H9 (cell line): ENCODE data around the gene PCDHGB5. TPM values are rescaled to one million over a fixed set of nuclear protein-coding genes. Genes with fewer than 3 reads are reported as not detected.
"Not testable (repeated sequence)": the region's sequence is repeated elsewhere in the genome, so short reads cannot be mapped to it uniquely, and the experiment has no call there.

Source experiments
- DNase-seq: peaks from one replicate; pipeline ENCODE4 v3.0.0-alpha.2; 2017
- H2AFZ ChIP-seq: one replicate; pipeline ENCODE4 v1.6.1; 2013; ENCODE audit warnings: mild to moderate bottlenecking, low read length, control low read depth, moderate library complexity
- H2AK5ac ChIP-seq: 2 replicates; pipeline ENCODE4 v1.6.1; 2013; ENCODE audit warnings: low read length, control low read depth, mixed read lengths; ENCODE audit not compliant: insufficient read length
- H2BK120ac ChIP-seq: one replicate; pipeline ENCODE4 v1.6.1; 2013; ENCODE audit warnings: low read depth, mild to moderate bottlenecking, low read length, control low read depth, inconsistent platforms; ENCODE audit not compliant: poor library complexity, severe bottlenecking
- H2BK12ac ChIP-seq: 2 replicates; pipeline ENCODE4 v1.6.1; 2013; ENCODE audit warnings: low read length, control low read depth, mixed read lengths, low read depth; ENCODE audit not compliant: insufficient read length
- H2BK15ac ChIP-seq: 2 replicates; pipeline ENCODE4 v1.6.1; 2013; ENCODE audit warnings: low read depth, low read length, control low read depth
- H2BK20ac ChIP-seq: one replicate; pipeline ENCODE4 v1.6.1; 2013; ENCODE audit warnings: low read depth, mild to moderate bottlenecking, low read length, control low read depth, inconsistent platforms; ENCODE audit not compliant: poor library complexity, severe bottlenecking
- H2BK5ac ChIP-seq: 2 replicates; pipeline ENCODE4 v1.6.1; 2013; ENCODE audit warnings: low read length, control low read depth, mixed read lengths; ENCODE audit not compliant: insufficient read length
- H3K14ac ChIP-seq: 2 replicates; pipeline ENCODE4 v1.6.1; 2013; ENCODE audit warnings: low read length, control low read depth; ENCODE audit not compliant: insufficient read depth
- H3K18ac ChIP-seq: 2 replicates; pipeline ENCODE4 v1.6.1; 2013; ENCODE audit warnings: low read depth, mild to moderate bottlenecking, mixed read lengths, low read length, control low read depth; ENCODE audit not compliant: insufficient read length
- H3K23ac ChIP-seq: 2 replicates; pipeline ENCODE4 v1.6.1; 2013; ENCODE audit warnings: low read length, control low read depth, mixed read lengths, low read depth; ENCODE audit not compliant: insufficient read length
- H3K23me2 ChIP-seq: 2 replicates; pipeline ENCODE4 v1.6.1; 2013; ENCODE audit warnings: low read depth, mild to moderate bottlenecking, mixed read lengths, low read length, control low read depth; ENCODE audit not compliant: insufficient read length, poor library complexity, severe bottlenecking
- H3K27ac ChIP-seq: 2 replicates; pipeline ENCODE4 v1.5.1; 2013; ENCODE audit warnings: low read length, control low read depth, mixed read lengths, low read depth; ENCODE audit not compliant: insufficient read length
- H3K27me3 ChIP-seq: 2 replicates; pipeline ENCODE4 v1.6.1; 2013; ENCODE audit warnings: low read length, control low read depth, inconsistent platforms; ENCODE audit not compliant: insufficient read depth
- H3K4ac ChIP-seq: 2 replicates; pipeline ENCODE4 v1.6.1; 2013; ENCODE audit warnings: low read depth, mild to moderate bottlenecking, control low read depth, inconsistent platforms, low read length, moderate library complexity
- H3K4me1 ChIP-seq: 2 replicates; pipeline ENCODE4 v1.6.1; 2013; ENCODE audit warnings: low read length, control low read depth, inconsistent platforms; ENCODE audit not compliant: insufficient read depth
- H3K4me2 ChIP-seq: 2 replicates; pipeline ENCODE4 v1.6.1; 2013; ENCODE audit warnings: low read length, control low read depth, mixed read lengths; ENCODE audit not compliant: insufficient read length, insufficient read depth
- H3K56ac ChIP-seq: 2 replicates; pipeline ENCODE4 v1.6.1; 2013; ENCODE audit warnings: low read depth, mild to moderate bottlenecking, mixed read lengths, low read length, control low read depth; ENCODE audit not compliant: insufficient read length
- H3K79me1 ChIP-seq: 2 replicates; pipeline ENCODE4 v1.6.1; 2013; ENCODE audit warnings: low read depth, mild to moderate bottlenecking, moderate library complexity, low read length, control low read depth, inconsistent platforms; ENCODE audit not compliant: insufficient read depth, poor library complexity, severe bottlenecking
- H3K79me2 ChIP-seq: 2 replicates; pipeline ENCODE4 v1.6.1; 2013; ENCODE audit warnings: low read length, control low read depth, inconsistent platforms; ENCODE audit not compliant: insufficient read depth
- H3K9ac ChIP-seq: 2 replicates; pipeline ENCODE4 v1.6.1; 2013; ENCODE audit warnings: low read length, control low read depth, mixed read lengths; ENCODE audit not compliant: insufficient read length; ENCODE audit errors: extremely low read depth
- H3K9me3 ChIP-seq: one replicate; pipeline ENCODE4 v1.6.1; 2013; ENCODE audit warnings: low read depth, low read length, inconsistent platforms; ENCODE audit not compliant: control insufficient read depth
- H3T11ph ChIP-seq: one replicate; pipeline ENCODE4 v1.6.1; 2013; ENCODE audit warnings: mild to moderate bottlenecking, low read length, control low read depth, inconsistent platforms
- H4K20me1 ChIP-seq: one replicate; pipeline ENCODE4 v1.6.1; 2013; ENCODE audit not compliant: control insufficient read depth, insufficient read length, insufficient read depth
- H4K5ac ChIP-seq: 2 replicates; pipeline ENCODE4 v1.6.1; 2013; ENCODE audit warnings: low read depth, mild to moderate bottlenecking, mixed read lengths, low read length, control low read depth; ENCODE audit not compliant: insufficient read length
- H4K8ac ChIP-seq: replicated peaks from 2 replicates; pipeline ENCODE4 v1.6.1; 2013; ENCODE audit warnings: low read length, control low read depth, mixed read lengths, low read depth; ENCODE audit not compliant: insufficient read length
- H4K91ac ChIP-seq: 2 replicates; pipeline ENCODE4 v1.6.1; 2013; ENCODE audit warnings: low read depth, mild to moderate bottlenecking, moderate library complexity, mixed read lengths, low read length, control low read depth; ENCODE audit not compliant: insufficient read length
- H3K27ac Mint-ChIP-seq, 3 experiments: 2 replicates in 2 of 3; 3 replicates in 1 of 3; pipeline ENCODE4 v1.8.0; 2020 to 2021; ENCODE audit warnings: mixed read lengths in 3 of 3, mild to moderate bottlenecking in 1 of 3, moderate library complexity in 1 of 3
- H3K27me3 Mint-ChIP-seq: 2 replicates; pipeline ENCODE4 v1.8.0; 2021; ENCODE audit warnings: low read depth, mild to moderate bottlenecking, moderate library complexity, mixed read lengths
- H3K36me3 Mint-ChIP-seq, 3 experiments: 2 replicates in 2 of 3; 3 replicates in 1 of 3; pipeline ENCODE4 v1.8.0; 2020 to 2021; ENCODE audit warnings: low read depth in 3 of 3, mixed read lengths in 3 of 3; ENCODE audit not compliant: insufficient read depth in 1 of 3
- H3K4me1 Mint-ChIP-seq, 2 experiments: 2 replicates each; pipeline ENCODE4 v1.8.0; 2020; ENCODE audit warnings: mixed read lengths in 2 of 2
- H3K4me3 Mint-ChIP-seq, 2 experiments: 2 replicates in 1 of 2; 3 replicates in 1 of 2; pipeline ENCODE4 v1.8.0; 2020 to 2021; ENCODE audit warnings: mild to moderate bottlenecking in 2 of 2, mixed read lengths in 2 of 2, moderate library complexity in 1 of 2
- H3K9me3 Mint-ChIP-seq, 2 experiments: 2 replicates in 1 of 2; 3 replicates in 1 of 2; pipeline ENCODE4 v1.8.0; 2020; ENCODE audit warnings: mild to moderate bottlenecking in 2 of 2, mixed read lengths in 2 of 2, moderate library complexity in 1 of 2
- CTCF ChIP-seq: fragments of 200-600 bp; sonication (generic); conservative IDR thresholded peaks from 3 replicates; pipeline ENCODE4 v1.8.0; 2021; ENCODE audit warnings: antibody characterized with exemption, mild to moderate bottlenecking
- WGBS: extraction: QIAGEN DNeasy Blood & Tissue Kit; methylation state at CpG from one replicate; pipeline ENCODE4 v1.1.7; 2013; ENCODE audit warnings: missing lambda C conversion rate, low lambda C conversion rate, mixed read lengths; ENCODE audit not compliant: insufficient read length; ENCODE audit errors: extremely low coverage; 5-methylcytosine and 5-hydroxymethylcytosine counted together
- total RNA-seq: library from RNA; stranded (reverse); gene quantifications from 2 replicates; pipeline ENCODE4 v1.2.1, GENCODE V29; 2021

Gene PCDHGB5
- total RNA-seq, 1 experiment from 2014 or later: 3.8 TPM

GRCh38 chr5:141407790-141408505, 10.2 kb downstream of the PCDHGB5 start, which contains the start of gene PCDHGB6:
TSS of gene PCDHGB6 (plus strand) at chr5:141408021. CDS start at chr5:141408203, 182 bp downstream.
- H2AK5ac ChIP-seq, H3K4ac ChIP-seq, H3K4me1 ChIP-seq, H3K23me2 ChIP-seq, H2BK20ac ChIP-seq, H2BK5ac ChIP-seq, H3K14ac ChIP-seq, H3K4me1 Mint-ChIP-seq, H3K79me1 ChIP-seq, H4K20me1 ChIP-seq, H3T11ph ChIP-seq, H3K23ac ChIP-seq, H4K91ac ChIP-seq, H3K27ac ChIP-seq, H2BK120ac ChIP-seq, H4K5ac ChIP-seq, H2BK12ac ChIP-seq, H3K18ac ChIP-seq, H2BK15ac ChIP-seq, H4K8ac ChIP-seq, H2AFZ ChIP-seq, H3K56ac ChIP-seq, H3K79me2 ChIP-seq, H3K27me3 ChIP-seq: not testable (repeated sequence)
- Mint-ChIP-seq H3K36me3 (peaks cover 11 to 28% (median 18%) of the 10 kb centered on the region in 3 experiments), H3K27me3 (peaks cover 22% of the 10 kb centered on the region), H3K9me3 (peaks cover 24 to 34% of the 10 kb centered on the region in 2 experiments), H3K27ac (peak within 1 kb of the TSS in 2 of 3 experiments; percentile 58 to 96; a peak in 3 of 7 replicates), H3K4me3 (peak within 1 kb of the TSS; percentile 90 to 94)
- Histone ChIP-seq H3K9ac (peak within 1 kb of the TSS; percentile 54), H3K9me3 (peaks cover 15% of the 10 kb centered on the region), H3K4me2 (peak within 1 kb of the TSS; percentile 88)
- DNase-seq: peak; percentile 80
- peak; percentile 88 for TF ChIP-seq CTCF
- WGBS: no CpG with 5 or more reads among the region's 51 CpGs
